GM19099 (cell line): ENCODE data around the gene ZFAND2B.

Experiments
- POLR2A ChIP-seq: IDR thresholded peaks from 3 replicates; pipeline ENCODE4 v1.6.1; 2011; ENCODE audit warnings: low read depth; ENCODE audit not compliant: insufficient read length; ENCODE audit errors: extremely low read depth

ZFAND2B gene

DNA sequence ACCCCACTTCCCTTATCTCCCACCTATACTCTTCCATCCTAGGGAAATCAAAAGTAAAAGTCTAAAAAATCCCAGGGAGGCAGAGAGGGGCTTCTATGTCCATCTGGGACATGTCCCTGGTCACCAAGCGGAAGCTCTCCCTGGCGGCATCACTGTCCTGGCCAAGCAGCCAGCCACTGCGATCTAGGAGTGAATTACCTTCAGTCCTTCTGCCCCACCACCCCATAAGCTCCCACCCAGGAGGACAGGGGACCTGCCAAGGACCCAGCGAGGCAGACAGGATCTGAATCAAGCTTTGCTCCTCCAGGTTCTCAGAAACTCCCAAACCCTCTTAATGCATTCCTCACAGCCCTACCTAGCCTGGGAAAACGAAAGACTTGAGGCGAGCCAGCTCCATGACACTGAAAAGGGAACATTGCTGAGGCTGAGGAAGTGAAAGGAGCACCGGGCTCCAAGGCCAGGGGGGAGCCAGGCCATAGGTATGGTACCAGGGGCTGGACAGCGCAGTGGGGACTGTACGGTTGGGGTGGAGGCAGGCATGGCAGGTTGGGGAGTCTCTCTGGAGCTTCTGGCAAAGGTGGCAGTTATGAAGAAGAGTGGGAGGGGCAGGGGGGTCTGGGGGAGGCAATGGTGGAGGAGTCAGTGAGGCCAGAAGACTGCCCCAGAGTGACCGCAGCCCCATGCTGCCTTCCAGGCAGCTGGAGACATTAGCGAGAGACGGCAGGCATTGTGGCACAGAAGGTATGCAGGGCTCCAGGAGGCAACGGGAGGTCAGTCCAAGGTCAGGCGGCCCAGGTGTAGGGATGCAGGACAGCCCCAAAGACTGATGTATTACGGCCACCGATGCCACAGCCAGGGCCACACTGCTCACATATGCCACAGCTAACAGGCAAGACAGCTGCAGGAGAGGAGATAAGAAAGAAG, 34.1 kb upstream of the ZFAND2B start:
- no peak for TF ChIP-seq POLR2A

GRCh38 chr2:219173176-219173575, 33.4 kb upstream of the ZFAND2B start:
- no peak for TF ChIP-seq POLR2A

GRCh38 chr2:219174146-219174545, 32.4 kb upstream of the ZFAND2B start:
- TF ChIP-seq POLR2A, result no peak

GRCh38 chr2:219174801-219175200, 31.8 kb upstream of the ZFAND2B start:
- TF ChIP-seq POLR2A, result no peak

GRCh38 chr2:219175486-219175885, 31.1 kb upstream of the ZFAND2B start:
- no peak for TF ChIP-seq POLR2A

DNA sequence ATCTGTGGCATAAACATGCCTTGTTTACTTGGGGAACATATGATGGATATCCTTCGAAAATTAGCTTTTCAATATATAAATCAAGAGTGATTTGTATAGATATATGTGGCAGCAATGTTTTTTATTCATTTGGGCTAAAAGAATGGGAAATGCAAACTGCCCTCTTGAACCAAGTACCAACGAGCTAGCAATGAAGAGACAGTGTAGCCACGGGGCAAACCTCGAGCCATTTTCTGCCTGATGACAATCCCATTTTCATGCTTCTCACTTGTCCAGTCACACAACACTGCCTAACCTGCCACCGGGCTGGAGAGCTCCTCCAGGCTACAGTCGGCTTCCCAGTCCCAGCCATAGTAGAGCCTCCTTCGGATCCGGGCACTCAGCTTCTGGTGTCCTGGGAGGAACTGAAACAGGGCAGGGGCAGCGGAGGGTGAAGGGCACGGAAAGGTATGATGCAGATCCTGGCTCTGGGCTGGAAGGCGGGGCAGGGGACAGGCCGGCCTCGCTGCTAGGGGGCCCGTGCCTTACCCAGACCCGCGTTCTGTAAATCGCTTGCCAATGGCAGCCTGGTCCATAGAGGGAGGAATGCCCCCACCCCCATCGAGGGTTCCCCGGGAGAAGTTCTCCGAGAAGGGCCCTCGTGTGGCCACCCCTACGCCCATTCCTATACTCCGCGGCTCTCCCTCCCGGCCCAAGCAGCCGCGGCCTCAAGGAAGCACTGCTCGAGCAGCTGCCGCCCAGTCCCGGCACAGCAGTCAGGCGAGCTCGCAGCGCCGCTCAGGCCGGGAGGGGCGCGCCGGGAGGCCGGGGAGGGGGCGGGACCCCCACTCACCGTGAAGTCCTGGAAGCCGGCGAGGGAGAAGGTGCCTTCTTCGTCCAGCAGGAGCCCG, 30.4 kb upstream of the ZFAND2B start:
- no peak for TF ChIP-seq POLR2A

- peak; percentile 88 for TF ChIP-seq POLR2A
These were observed 29.6 kb upstream of the ZFAND2B start, which contains the start of gene CNPPD1 for GRCh38 chr2:219176818-219177551. TSS of gene CNPPD1 (minus strand) at chr2:219176925. CDS start at chr2:219176828, 97 bp downstream.

- peak; percentile 94 for TF ChIP-seq POLR2A
These were observed 28.8 kb upstream of the ZFAND2B start, which contains the start of gene RETREG2 for GRCh38 chr2:219177552-219178376. TSS of gene RETREG2 (plus strand) at chr2:219178275. CDS start at chr2:219178353, 78 bp downstream.

- no peak for TF ChIP-seq POLR2A
These were observed 28.0 kb upstream of the ZFAND2B start for GRCh38 chr2:219178377-219179175.

- TF ChIP-seq POLR2A, result no peak
These were observed 26.7 kb upstream of the ZFAND2B start for GRCh38 chr2:219179601-219180465.

DNA sequence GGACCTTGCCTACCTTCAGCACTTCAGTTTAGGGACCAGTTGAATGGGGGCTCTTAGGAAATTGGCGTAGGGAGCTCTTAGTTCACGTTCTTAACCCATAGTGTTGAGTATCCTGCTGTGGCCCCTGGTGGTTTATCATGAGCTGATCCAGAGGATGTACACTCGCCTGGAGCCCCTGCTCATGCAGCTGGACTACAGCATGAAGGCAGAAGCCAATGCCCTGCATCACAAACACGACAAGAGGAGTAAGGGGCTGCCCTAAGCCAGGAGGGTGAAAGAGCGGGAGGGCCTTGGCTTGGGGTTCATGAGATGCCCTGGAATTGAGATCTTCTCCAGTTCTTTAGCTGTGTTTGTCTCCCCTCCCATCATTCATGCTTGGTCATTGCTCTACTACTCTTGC, 25.6 kb upstream of the ZFAND2B start:
- TF ChIP-seq POLR2A, result no peak

DNA sequence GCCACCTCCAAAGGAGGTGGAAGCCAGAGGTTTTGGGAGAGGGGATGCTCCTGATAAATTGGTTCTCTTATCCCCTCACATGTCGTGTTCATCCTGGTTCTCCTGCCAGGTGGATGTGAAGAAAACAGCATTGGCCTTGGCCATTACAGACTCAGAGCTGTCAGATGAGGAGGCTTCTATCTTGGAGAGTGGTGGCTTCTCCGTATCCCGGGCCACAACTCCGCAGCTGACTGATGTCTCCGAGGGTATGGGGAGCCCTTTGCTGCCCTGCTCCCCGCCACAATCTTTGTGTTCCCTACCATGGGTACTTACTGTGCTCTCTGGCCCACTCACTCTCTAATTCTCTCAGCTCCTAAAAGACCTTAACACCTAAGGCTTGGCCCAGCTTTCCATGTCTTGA, 25.1 kb upstream of the ZFAND2B start:
- no peak for TF ChIP-seq POLR2A
